Astrocyte of the spinal cord (primary cell): Measurements from ENCODE around the gene ATP7B.

Experiments
- DNase-seq: peaks from one replicate; pipeline ENCODE4 v3.0.0; 2011; ENCODE audit warnings: low read depth, low spot score
- H3K4me3 ChIP-seq: 2 replicates; pipeline ENCODE4 v1.5.1; 2011; ENCODE audit warnings: low read depth, mild to moderate bottlenecking, low read length, moderate library complexity
- in situ Hi-C: cut with HindIII; loops from 2 replicates; pipeline ENCODE4 v1.10.0; 2017; ENCODE audit warnings: low sequenced_read_pairs
- TF ChIP-seq, protein P1 (sequence below): IDR thresholded peaks from 2 replicates; pipeline ENCODE4 v1.5.1; 2012; ENCODE audit warnings: low read depth, mild to moderate bottlenecking, low read length, inconsistent platforms

Gene ATP7B

GRCh38 chr13:51906581-51906980 lies 104.7 kb downstream of the ATP7B start:
- TF ChIP-seq, protein P1, sequence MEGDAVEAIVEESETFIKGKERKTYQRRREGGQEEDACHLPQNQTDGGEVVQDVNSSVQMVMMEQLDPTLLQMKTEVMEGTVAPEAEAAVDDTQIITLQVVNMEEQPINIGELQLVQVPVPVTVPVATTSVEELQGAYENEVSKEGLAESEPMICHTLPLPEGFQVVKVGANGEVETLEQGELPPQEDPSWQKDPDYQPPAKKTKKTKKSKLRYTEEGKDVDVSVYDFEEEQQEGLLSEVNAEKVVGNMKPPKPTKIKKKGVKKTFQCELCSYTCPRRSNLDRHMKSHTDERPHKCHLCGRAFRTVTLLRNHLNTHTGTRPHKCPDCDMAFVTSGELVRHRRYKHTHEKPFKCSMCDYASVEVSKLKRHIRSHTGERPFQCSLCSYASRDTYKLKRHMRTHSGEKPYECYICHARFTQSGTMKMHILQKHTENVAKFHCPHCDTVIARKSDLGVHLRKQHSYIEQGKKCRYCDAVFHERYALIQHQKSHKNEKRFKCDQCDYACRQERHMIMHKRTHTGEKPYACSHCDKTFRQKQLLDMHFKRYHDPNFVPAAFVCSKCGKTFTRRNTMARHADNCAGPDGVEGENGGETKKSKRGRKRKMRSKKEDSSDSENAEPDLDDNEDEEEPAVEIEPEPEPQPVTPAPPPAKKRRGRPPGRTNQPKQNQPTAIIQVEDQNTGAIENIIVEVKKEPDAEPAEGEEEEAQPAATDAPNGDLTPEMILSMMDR = no peak
- no peak overlapping the region for H3K4me3 ChIP-seq
- in situ Hi-C loops = no loop called here
- peak; percentile 4 for DNase-seq

DNA sequence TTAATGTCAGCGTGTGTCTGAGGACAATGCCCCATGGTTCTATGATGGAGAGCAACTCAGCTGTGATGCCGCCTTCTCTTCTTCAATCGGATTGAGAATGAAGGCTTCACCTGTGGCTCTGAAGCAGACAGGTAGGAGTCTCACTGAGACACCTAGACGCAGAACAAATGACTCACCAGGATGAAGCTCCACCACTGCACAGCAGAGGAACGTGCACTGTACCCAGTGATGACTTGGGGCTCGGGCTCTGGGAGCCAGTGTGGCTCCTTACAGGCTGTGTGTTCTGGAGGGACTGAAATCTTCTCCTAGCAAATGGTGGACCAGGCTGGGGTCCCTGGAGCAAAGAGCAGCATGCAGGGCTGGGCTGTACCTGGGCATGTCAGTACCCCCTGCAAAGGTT lies 105.5 kb downstream of the ATP7B start:
- TF ChIP-seq, protein P1 = no peak
- in situ Hi-C loops = no loop called here
- no peak overlapping the region for H3K4me3 ChIP-seq
- DNase-seq = no peak

- TF ChIP-seq, protein P1 = no peak
- no peak for DNase-seq
- no peak overlapping the region for H3K4me3 ChIP-seq
- in situ Hi-C loops = no loop called here
Observed at GRCh38 chr13:51902776-51903175, 108.5 kb downstream of the ATP7B start.

GRCh38 chr13:51900471-51900870 lies 110.8 kb downstream of the ATP7B start:
- in situ Hi-C loops = no loop called here
- TF ChIP-seq, protein P1 = no peak
- no peak overlapping the region for H3K4me3 ChIP-seq
- no peak for DNase-seq

GRCh38 chr13:51895906-51896888 lies 115.1 kb downstream of the ATP7B start:
- peak; percentile 62 for DNase-seq
- TF ChIP-seq, protein P1 = peak; percentile 89
- H3K4me3 ChIP-seq = no peak overlapping the region

DNA sequence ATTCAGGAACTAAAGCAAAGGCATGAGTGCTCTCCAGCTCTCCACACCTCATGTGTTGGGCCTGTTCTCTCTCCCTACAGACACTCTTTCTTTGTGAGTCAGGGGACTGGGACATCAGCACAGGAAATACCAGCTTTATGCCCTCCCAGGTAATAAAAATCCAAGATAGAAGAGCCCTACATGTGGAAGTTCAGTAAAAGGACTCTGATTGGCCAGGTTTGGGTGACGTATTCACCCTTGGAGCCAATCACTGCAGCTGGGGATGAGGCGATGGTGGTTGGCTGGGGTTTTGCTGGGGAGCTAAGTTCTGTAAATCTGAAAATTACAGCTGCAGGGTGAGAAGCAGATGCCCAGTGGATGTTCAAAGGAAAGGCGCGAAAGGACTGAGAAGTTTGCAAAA lies 117.0 kb downstream of the ATP7B start:
- in situ Hi-C loops = no loop called here
- DNase-seq = no peak
- no peak overlapping the region for H3K4me3 ChIP-seq
- TF ChIP-seq, protein P1 = no peak

More at GRCh38 chr13:51895906-51896888, 115.1 kb downstream of the ATP7B start:
- in situ Hi-C loops = no loop called here
